ENCODE data around the gene MARK1.
"Not testable (repeated sequence)": the region's sequence is repeated elsewhere in the genome, so short reads cannot be mapped to it uniquely, and the experiment has no call there.

Gene MARK1

DNA sequence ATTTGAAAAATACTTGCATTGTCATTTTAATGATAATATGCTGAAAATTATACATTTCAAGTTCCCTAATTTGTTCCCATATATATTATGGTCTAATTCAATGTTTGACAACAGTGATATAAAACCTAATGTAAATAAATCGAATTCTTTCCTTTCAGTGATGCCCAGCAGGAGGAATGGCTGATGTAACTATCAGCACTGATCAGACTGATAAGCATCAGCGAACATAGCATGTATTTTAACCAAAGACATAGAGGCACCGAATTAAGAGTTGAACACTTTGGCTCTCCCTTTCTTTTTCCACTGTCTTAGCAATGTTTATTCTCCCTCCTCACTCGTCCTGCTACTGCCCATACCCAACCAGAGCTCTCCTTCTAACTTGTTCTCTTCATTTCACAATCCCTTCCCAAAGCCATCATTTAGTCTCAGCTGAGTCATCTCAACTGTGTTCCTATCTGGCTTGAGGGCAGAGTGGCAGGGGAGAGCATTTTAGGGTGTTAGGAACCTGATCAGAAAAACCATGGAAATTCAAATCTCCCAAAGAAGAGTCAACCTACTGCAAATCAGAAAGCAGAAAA lies 103.4 kb downstream of the MARK1 start:
- no peak for DNase-seq

DNA sequence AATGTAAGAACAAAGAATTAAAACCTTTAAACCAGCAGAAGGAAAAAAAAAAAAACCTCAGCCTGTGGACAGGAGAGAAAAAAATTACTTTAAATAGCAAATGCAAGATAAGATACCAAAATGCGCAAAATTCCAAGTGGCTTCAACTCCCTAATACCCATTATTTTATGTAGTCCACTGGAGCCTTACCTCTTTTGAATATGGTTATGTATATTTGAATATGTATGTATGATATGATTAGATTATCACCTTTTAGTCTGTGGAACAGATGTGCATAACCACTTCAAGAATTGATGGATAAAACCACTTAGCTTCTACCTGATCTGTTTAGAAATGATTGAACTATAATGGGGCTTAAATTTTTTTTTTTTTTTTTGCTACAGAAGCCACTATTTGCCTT lies 109.8 kb downstream of the MARK1 start:
- no peak for DNase-seq

DNA sequence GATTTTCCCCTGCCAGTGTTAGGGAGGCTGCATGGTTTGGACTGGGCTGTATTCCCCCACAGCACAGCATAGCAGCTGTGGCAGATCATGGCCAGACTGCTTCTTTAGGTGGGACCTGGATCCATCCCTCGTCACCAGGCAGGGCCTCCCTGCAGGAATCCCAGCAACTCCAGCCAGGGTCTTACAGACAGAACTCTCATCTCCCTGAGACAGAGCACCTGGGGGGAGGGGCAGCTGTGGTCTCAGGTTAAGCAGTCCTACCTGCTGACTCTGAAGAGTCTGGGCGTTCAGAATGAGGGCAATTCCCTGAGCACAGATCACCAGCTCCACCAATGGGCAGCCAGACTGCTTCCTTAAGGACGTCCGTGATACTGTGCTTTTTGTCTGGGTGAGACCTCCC lies 114.3 kb downstream of the MARK1 start:
- DNase-seq = no peak

DNA sequence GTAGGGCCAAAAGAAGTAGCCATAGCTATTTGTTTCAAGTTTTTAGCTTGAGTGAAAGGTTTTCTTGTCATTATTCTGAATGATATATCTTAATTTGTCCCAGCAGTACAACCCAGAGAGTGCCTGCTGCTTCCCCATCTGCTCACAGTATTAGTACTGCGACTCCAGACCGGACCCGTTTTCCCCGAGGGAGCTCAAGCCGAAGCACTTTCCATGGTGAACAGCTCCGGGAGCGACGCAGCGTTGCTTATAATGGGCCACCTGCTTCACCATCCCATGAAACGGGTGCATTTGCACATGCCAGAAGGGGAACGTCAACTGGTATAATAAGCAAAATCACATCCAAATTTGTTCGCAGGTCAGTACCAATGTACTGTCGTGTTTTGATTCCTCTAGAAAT lies 125.1 kb downstream of the MARK1 start:
- DNase-seq = no peak

DNA sequence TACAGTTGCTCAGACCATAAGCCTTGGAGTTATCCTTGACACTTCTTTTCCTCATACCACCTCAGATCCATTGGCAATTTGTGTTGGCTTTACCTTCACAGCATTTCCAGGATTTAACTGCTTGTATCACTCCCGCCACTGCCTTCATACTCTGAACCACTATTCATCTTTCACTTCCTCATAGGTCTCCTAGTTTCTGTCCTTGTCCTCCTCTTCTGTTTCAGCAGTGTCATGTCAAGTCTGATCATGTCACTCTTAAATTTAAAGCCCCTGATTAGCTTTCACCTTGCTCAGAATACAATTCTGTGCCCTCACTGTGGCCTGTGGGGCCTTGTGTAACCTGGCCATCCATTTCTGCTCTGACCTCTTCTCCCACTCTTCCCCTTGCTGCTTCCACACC lies 127.6 kb downstream of the MARK1 start:
- DNase-seq = no peak

DNA sequence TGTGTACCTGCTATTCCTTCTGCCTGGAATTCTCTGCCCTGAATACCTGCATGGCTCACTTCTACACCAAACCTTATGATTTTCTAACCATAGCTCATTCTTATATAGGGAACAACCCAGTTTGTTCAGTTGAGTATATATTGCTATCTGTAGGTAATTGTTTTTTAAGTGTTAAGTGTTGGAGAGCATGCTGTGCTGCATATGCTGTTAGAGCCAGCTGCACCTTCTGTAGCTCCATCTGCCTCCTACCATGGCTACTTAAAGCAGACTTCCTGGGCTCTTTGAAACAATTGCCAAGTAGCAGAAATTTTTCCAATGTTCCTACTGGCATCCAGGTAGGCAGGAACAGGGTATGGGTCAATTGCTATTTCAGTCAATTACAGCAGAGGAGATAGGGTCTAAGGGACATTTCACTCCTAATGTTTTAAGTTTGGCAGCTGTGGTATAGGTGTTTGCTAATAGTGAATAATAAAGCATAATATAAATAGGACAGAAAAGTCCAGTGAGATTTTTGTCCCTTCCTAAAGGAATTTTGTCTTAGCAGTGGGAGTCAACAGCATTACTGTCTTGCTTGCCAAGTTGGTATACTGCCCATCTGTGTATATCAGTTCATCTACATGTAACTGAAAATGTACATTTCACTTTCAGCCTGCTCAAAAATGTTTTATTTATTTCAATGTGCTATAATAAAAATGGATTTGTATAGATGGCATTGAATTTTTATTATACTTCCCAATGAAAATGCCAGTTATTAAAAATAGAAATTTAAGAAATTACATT lies 128.2 kb downstream of the MARK1 start:
- DNase-seq = no peak

DNA sequence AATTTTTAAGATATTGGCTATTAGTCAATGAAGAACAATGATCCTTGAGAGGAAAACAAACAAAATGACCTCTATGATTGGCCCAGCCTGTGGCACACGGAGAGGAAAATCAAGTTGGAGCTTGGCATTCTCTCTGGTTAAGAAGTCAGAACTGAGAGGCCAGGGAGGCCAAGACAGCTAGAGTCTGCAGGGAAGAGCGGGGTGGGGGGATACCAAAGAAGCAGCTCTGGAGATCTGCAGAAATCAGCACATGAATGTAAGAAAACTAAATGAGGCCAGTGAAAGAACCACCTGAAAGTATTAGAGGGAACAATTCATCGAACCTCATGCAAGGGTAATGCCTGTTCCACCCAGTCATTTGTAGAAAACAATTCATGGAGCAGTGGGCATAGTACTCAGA lies 138.4 kb downstream of the MARK1 start:
- no peak for DNase-seq

DNA sequence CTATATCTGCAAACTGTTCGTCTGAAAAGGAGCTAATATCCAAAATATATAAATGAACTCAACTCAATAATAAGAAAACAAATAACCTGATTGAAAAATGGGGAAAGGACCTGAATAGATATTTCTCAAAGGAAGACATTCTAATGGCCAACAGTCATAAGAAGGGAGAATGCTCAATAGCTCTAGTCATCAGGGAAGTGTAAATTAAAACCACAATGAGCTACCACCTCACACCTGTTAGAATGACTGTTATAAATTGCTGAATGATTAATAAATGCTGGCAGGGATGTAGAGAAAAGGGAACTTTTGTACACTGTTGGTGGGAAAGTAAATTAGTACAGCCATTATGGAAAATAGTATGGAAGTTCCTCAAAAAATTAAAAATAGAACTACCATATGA lies 141.1 kb downstream of the MARK1 start:
- DNase-seq = no peak

DNA sequence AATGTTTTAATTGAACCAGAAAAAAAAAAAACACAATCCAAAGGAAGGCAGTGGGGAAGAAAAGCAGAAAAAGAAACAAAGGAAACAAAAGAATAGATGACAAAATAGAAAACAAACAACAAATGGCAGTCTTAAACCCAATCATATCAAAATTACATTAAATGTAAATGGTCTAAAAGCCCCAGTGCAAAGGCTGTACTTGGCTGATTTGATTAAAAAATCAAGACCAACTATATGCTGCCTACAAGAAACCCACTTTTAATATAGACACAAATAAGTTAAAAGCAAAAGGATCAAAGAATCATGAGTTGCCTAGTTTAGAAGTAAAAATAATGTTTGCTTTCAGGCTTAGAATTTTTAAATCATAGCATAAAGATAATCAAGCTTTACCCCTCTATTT lies 142.4 kb downstream of the MARK1 start:
- no peak for DNase-seq

DNA sequence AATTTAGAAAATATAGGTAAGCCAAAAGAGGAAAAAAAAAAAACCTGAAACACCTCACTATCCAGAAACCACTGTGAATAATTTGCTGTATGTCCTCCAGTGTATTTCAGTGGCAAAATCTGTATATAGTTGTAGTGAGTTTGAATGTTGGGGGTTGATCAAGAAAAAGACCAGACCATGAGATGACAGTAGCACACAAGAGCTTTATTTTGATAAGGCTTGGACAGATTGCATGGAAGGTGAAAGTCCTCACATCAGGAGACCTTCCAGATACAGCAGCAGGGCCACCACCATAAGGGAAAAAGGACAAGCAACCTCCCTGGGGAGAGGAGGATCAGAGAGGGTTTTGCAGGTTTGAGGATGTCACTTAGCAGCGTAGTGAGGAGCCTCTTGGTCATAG lies 146.0 kb downstream of the MARK1 start:
- DNase-seq = no peak

DNA sequence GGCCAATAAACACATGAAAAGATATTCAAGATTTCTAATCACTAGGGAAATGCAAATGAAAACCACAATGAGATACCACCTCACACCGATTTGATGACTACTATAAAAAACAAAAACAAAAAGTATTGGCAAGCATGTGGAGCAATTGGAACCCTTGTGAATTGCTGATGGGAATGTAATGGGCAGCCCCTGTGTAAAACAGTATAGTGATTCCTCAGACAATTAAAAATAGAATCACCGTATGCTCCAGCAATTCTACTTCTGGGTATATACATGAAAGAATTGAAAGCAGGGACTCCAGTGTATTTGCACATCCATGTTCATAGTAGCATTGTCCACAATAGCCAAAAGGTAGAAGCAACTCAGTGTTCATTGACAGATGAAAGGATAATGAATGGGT lies 149.3 kb downstream of the MARK1 start:
- no peak for DNase-seq

DNA sequence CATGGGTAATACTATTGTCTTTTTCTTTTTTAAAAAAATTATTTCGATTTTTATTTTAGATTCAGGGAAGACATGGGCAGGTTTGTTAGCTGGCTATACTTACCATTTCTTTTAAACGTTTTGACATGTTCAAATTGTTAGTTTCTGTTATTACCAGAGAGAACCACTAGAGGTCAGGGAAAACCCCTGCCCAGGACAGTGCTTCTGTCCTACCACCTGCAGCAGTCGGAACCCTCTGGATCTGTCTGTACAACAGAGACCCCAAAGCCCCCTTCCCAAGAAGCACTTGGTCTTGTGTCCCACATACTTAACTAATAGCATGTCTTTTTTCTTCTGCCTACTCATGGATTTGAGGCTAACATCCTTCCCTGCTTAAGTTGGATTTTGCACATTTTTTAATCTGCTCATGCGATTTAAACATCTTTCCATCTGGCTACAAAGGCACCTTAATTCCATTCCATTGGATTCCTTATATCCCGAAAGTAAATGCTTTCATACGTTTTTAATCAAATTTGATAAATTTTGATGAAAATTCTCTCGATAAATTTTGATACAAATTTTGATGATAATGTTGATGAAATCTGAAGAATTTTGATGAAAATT lies 152.2 kb downstream of the MARK1 start:
- DNase-seq = peak; percentile 18

DNA sequence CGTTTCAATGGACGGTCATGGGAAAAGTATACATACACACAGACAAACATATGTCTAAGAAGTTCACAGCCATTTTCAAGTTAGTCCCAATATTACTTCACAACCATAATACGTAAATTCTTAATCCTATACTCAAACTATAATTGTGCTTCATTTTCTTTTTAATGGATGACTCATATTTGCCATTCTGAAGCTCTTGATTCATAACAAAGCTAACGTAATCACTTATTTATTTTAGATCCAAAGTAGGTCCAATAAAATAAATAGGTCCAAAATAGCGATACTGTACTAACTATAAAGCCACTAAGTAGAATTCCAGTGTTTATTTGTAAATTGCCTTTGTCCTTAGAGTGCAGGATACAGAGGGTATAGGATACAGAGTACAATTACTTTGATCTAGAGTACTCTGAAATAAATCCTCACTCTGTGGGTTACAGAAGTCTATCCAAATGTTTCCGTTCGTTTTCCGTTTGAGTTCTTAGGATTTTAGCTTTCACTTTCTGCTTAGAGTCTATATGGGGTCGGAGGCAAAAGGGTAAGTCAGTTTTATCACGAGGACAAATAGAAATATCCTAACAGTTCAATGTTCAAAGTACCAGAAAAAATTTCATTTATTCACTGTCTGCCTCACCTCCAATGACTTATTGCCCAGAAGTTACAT lies 153.4 kb downstream of the MARK1 start:
- DNase-seq = no peak

DNA sequence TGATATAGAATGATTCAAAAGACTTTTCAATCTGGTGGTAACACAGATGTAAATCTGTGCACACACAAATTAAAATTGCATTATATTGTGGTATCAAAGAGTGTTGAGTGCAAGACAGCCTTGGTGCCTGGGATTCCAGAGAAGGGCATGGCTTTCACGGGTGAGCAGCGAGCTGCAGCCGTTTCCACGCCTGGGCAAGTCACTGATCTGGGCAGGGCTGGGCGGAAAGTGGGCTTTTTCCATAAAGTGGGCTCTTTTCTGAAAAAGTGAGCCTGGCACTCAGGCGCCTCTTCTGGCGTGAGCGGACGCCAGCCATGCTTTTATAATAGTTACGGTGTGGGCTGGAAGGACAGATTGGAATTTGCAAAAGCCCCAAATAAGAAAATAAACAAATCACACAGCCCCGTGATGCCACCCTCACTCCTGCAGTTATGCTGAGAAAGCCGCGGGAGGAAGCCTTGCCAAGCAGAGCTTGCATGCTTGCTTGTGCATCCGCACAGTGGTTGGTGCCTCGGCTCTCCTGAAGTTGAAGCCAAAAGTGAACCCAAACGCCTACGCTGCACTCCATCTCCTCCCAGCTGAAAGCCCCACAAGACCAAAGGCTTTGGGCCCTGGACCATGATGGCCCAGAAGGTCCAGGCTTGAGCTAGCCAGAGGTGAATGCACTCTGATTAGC lies 155.1 kb downstream of the MARK1 start:
- DNase-seq = no peak

DNA sequence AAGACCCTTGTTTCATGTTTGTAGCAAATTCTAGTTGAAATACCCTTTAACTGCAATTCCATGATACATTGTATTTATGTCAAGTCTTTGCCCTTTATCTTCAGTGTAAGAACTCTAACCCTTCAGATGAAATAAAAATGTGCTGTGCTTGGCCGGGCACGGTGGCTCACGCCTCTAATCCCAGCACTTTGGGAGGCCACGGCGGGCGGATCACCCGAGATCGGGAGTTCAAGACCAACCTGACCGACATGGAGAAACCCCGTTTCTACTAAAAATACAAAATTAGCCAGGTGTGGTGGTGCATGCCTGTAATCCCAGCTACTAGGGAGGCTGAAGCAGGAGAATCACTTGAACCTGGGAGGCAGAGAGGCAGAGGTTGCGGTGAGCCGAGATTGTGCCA lies 155.8 kb downstream of the MARK1 start:
- not testable (repeated sequence) for DNase-seq

DNA sequence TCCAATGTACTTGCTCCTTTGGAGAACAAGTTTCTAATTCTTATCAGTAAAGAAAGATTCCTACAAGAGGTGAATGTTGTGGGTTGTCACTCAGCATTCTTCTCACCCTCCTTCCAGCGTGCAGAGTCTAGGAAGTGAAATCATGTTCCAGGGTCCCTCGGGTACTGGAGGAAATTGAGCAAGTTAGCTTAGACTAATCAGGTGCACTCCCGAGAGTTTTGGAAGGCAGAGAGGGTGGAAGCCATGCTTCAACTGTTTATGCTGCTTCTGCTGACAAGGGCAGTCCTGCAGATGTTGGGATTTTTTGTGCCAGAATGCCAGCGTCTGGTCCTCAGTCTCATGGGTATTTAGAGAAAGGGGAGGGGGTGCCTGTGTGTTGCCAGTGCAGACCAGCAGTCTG lies 157.0 kb downstream of the MARK1 start:
- no peak for DNase-seq

DNA sequence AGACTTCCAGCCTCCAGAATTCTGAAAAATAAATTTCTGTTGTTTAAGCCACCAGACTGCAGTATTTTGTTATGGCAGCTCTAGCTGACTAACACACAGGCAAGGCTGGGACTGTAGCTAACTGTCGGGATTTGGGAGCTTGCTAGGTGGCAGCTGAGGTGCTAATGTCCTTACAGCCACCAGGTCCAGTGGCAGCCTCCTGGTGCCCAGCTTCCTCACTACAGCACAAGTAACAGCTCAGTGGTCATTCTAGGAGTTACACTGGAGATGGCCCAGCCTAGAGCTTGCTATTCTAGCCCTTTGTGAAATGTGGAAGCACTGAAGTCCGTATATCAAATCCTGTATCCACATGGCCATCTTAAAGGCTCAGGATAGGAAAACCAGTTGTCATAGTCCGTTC lies 157.9 kb downstream of the MARK1 start:
- DNase-seq = no peak

DNA sequence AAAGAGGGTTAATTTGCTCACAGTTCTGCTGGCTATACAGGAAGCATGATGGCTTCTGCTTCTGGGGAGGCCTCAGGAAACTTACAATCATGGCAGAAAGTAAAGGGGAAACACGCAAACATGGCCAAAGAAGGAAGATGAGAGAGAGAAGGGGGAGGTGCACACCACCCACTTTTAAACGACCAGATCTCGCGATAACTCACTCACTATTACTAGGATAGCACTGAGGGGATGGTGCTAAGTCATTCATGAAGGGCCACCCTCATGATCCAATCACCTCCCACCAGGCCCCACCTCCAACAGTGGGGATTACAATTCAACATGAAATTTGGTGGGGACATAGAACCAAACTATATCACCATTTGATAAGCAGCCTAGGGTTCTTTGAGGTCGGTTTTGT lies 159.9 kb downstream of the MARK1 start:
- no peak for DNase-seq

DNA sequence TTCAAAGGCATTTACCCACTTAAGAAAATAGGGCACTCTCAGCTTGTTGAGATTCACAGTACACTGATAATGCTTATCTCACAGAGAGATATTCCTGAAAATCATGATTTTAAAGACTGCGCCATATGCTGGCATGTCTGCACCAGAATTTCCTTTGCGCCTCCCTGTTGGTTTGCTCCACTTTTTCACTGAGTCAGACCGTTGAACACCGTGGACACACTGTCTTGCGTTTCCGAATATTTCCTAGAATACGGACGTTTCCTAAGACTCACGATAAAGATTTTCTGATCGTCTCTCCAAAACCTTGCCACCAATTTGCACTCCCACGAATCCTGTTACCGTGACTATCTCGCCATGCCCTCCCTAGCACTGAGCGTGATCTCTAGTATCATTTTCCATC lies 161.7 kb downstream of the MARK1 start:
- DNase-seq = no peak

DNA sequence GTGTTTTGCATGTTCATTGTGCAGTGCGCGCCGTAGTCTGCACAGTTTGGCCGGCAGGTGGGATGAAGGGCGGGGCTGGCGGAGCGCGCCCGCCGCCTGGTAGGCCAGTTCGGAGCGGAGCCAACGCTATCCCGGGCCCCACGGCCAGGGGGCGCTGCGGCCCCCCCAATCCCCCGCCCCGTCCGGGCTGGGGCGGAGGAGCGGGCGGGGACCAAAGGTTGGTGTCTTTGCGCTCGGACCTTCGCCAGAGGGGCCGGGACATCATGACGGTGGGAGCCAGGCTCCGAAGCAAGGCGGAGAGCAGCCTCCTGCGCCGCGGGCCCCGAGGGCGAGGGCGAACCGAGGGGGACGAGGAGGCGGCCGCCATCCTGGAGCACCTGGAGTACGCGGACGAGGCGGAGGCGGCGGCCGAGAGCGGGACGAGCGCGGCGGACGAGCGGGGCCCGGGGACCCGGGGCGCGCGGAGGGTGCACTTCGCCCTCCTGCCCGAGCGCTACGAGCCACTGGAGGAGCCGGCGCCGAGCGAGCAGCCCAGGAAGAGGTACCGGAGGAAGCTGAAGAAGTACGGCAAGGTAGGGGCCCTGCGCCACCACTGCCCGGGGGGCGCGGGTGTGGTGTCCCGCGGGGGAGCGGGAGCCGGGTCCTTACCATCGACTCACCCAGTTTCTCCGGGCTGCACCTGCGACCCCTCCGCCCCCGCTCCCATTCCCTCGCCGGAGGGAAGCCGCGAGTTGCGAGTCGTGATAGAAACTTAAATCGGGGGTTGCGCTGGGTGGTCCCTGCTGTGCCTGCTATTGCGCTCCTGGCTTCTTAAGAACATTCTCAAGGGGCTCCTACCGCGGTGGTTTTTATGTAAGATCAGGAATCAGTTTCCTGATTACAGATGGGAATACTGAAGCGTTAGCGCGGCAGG lies 162.5 kb downstream of the MARK1 start, which contains the start of gene C1orf115:
C1orf115 (plus strand) TSS at position 224 of the 913 bp plus-strand sequence; CDS start at position 264, 40 bp downstream.
- DNase-seq = peak; percentile 28

DNA sequence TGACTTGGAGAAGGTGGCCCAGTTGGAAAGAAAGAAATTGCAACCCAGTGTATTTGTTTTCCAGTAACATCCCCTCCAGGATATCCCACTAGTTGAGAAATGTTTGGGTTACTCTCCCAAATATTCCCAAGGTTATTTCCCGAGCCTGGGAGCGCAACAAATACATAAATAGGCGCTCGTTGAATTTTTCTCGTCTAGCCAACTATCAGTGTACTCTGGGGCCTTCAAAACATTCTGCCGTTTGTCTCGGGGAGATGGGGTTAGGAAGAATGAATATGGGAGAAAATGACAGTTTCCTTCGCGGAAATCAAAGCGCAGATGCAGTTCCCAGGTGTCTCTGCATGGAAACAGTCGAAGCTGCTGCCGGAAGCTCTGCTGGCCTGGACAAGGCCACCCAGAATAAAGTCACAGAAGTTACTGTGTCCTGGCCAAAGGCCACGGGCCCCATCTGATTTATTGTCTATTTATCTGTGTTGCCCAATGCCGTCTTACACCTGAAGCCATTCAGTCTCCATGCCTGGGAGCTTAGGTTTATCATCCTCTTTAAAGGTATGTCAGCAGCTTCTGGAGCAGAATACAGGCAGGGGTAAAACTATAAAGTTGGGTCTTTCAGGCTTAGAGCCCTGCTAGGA lies 163.2 kb downstream of the MARK1 start:
- DNase-seq = no peak

Data from fibroblast of skin of abdomen (primary cell).